ENCODE results near the gene ZNF503.

ZNF503 gene

GRCh38 chr10:75430000-75430763 lies 28.6 kb upstream of the ZNF503 start:
- TF ChIP-seq CTCF (IDR thresholded peaks at IDR 0.05; ENCODE audit: insufficient read depth, low read length, poor library complexity, severe bottlenecking) (no peak), EZH2phosphoT487 (conservative IDR thresholded peaks at IDR 0.05; ENCODE audit: low read length) (no peak)
- H3K36me3 ChIP-seq (ENCODE audit: low read length), result no peaks in the 10 kb centered on the region
- H4K20me1 ChIP-seq (ENCODE audit: low read depth, low read length), result no peaks in the 10 kb centered on the region
- H3K27me3 ChIP-seq (ENCODE audit: low read length), result no peaks in the 10 kb centered on the region
- no peaks in the 10 kb centered on the region for H3F3A ChIP-seq (ENCODE audit: insufficient read depth)
- no peaks in the 10 kb centered on the region for H3K79me2 ChIP-seq (ENCODE audit: insufficient read depth, low read length)
- no peaks in the 10 kb centered on the region for H3K9me2 ChIP-seq (replicated peaks; ENCODE audit: insufficient read depth, low read length)
- no peaks in the 10 kb centered on the region for H3K9me3 ChIP-seq (ENCODE audit: insufficient read depth, low read length)
- H3K4me2 ChIP-seq (ENCODE audit: low read depth, low read length, poor library complexity, severe bottlenecking), result no peak overlapping the region
- H3K27ac ChIP-seq (ENCODE audit: low read depth, low read length), result no peak overlapping the region
- no peak overlapping the region for H3K4me3 ChIP-seq (ENCODE audit: insufficient read depth, low read length, poor library complexity, severe bottlenecking)
- H2AFZ ChIP-seq (ENCODE audit: low read depth, low read length, severe bottlenecking), result no peak overlapping the region
- no peak overlapping the region for H3K9ac ChIP-seq (ENCODE audit: low read length)

- H3K4me3 ChIP-seq (ENCODE audit: insufficient read depth, low read length, poor library complexity, severe bottlenecking), result no peak overlapping the region
- H3K27ac ChIP-seq (ENCODE audit: low read depth, low read length), result no peak overlapping the region
Observed at GRCh38 chr10:75429159-75429827, 27.7 kb upstream of the ZNF503 start.

GRCh38 chr10:75428434-75429158 lies 27.0 kb upstream of the ZNF503 start:
- TF ChIP-seq EZH2phosphoT487 (conservative IDR thresholded peaks at IDR 0.05; ENCODE audit: low read length) (no peak), CTCF (IDR thresholded peaks at IDR 0.05; ENCODE audit: insufficient read depth, low read length, poor library complexity, severe bottlenecking) (no peak)
- no peaks in the 10 kb centered on the region for H3K9me3 ChIP-seq (ENCODE audit: insufficient read depth, low read length)
- H3K27me3 ChIP-seq (ENCODE audit: low read length), result no peaks in the 10 kb centered on the region
- H3K9ac ChIP-seq (ENCODE audit: low read length), result no peak overlapping the region
- no peak overlapping the region for H2AFZ ChIP-seq (ENCODE audit: low read depth, low read length, severe bottlenecking)
- no peaks in the 10 kb centered on the region for H4K20me1 ChIP-seq (ENCODE audit: low read depth, low read length)
- no peaks in the 10 kb centered on the region for H3K9me2 ChIP-seq (replicated peaks; ENCODE audit: insufficient read depth, low read length)
- no peaks in the 10 kb centered on the region for H3K36me3 ChIP-seq (ENCODE audit: low read length)
- no peak overlapping the region for H3K4me3 ChIP-seq (ENCODE audit: insufficient read depth, low read length, poor library complexity, severe bottlenecking)
- H3F3A ChIP-seq (ENCODE audit: insufficient read depth), result no peaks in the 10 kb centered on the region
- H3K27ac ChIP-seq (ENCODE audit: low read depth, low read length), result no peak overlapping the region
- H3K4me2 ChIP-seq (ENCODE audit: low read depth, low read length, poor library complexity, severe bottlenecking), result no peak overlapping the region
- no peaks in the 10 kb centered on the region for H3K79me2 ChIP-seq (ENCODE audit: insufficient read depth, low read length)

More at GRCh38 chr10:75429159-75429827, 27.7 kb upstream of the ZNF503 start:
- Histone ChIP-seq H3K9me2 (replicated peaks; ENCODE audit: insufficient read depth, low read length) (no peaks in the 10 kb centered on the region), H3K9me3 (ENCODE audit: insufficient read depth, low read length) (no peaks in the 10 kb centered on the region), H3K27me3 (ENCODE audit: low read length) (no peaks in the 10 kb centered on the region), H3K36me3 (ENCODE audit: low read length) (no peaks in the 10 kb centered on the region), H3F3A (ENCODE audit: insufficient read depth) (no peaks in the 10 kb centered on the region), H2AFZ (ENCODE audit: low read depth, low read length, severe bottlenecking) (no peak overlapping the region), H3K4me2 (ENCODE audit: low read depth, low read length, poor library complexity, severe bottlenecking) (no peak overlapping the region), H4K20me1 (ENCODE audit: low read depth, low read length) (no peaks in the 10 kb centered on the region), H3K9ac (ENCODE audit: low read length) (no peak overlapping the region), H3K79me2 (ENCODE audit: insufficient read depth, low read length) (no peaks in the 10 kb centered on the region)
- no peak for TF ChIP-seq EZH2phosphoT487 (conservative IDR thresholded peaks at IDR 0.05; ENCODE audit: low read length)
- TF ChIP-seq CTCF (IDR thresholded peaks at IDR 0.05; ENCODE audit: insufficient read depth, low read length, poor library complexity, severe bottlenecking), result no peak
